Measurements from ENCODE around the gene KLHL41. TPM values are rescaled to one million over a fixed set of nuclear protein-coding genes. Genes with fewer than 3 reads are reported as not detected.
A peak's percentile ranks its signal among the peaks of the same experiment; 100 is the strongest.

The KLHL41 gene
- total RNA-seq, 4 donors from 2014 or later = 0.13 to 0.98 (median 0.73) TPM

- peak within 1 kb of the TSS; percentile 64 for H3K4me3 ChIP-seq (ENCODE audit: low read depth, poor library complexity, severe bottlenecking)
- intact Hi-C loops (cut with DNase I; ENCODE audit: low total_unique reads) = loop anchor here (5.0 kb wide), 1 partner anchor 333 kb away; no protein-coding TSS in a partner anchor
- TF ChIP-seq, protein P1, sequence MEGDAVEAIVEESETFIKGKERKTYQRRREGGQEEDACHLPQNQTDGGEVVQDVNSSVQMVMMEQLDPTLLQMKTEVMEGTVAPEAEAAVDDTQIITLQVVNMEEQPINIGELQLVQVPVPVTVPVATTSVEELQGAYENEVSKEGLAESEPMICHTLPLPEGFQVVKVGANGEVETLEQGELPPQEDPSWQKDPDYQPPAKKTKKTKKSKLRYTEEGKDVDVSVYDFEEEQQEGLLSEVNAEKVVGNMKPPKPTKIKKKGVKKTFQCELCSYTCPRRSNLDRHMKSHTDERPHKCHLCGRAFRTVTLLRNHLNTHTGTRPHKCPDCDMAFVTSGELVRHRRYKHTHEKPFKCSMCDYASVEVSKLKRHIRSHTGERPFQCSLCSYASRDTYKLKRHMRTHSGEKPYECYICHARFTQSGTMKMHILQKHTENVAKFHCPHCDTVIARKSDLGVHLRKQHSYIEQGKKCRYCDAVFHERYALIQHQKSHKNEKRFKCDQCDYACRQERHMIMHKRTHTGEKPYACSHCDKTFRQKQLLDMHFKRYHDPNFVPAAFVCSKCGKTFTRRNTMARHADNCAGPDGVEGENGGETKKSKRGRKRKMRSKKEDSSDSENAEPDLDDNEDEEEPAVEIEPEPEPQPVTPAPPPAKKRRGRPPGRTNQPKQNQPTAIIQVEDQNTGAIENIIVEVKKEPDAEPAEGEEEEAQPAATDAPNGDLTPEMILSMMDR (IDR thresholded peaks at IDR 0.05) = no peak
- TF ChIP-seq POLR2A (IDR thresholded peaks at IDR 0.05) = no peak
- WGBS, 2 donors = 0 to 1% methylated on average over 43 to 48 of the region's 71 CpGs
- peak; percentile 64 to 93 for DNase-seq (ENCODE audit: low spot score in 2 of 2)
Observed at GRCh38 chr2:169479257-169480078, 30.0 kb upstream of the KLHL41 start, which contains the start of gene BBS5. Gene BBS5 (plus strand): TSS chr2:169479494. CDS start chr2:169479554, 60 bp downstream.

DNA sequence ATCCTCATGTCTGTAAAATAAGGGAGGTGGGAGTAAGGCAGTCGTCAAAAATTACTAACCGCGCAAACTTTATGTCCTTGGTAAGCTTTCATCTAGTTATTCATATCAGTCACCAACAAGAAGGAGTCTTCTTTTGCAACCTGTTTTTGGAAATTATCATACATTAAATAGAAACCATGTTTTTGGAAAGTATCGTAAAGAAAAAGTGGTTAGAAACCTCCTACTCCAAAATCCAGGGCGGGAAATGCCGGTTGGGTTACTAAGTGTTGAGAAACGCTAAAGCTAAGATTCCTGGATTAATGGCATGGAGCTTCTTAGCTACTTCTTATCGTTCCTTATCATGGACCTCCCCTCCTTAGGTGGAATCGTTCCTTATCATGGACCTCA, 29.4 kb upstream of the KLHL41 start:
- H3K4me3 ChIP-seq (ENCODE audit: low read depth, poor library complexity, severe bottlenecking) = peak overlapping the region; percentile 64
- intact Hi-C loops (cut with DNase I; ENCODE audit: low total_unique reads) = no loop called here
- no peak for TF ChIP-seq POLR2A (IDR thresholded peaks at IDR 0.05)
- TF ChIP-seq, protein P1 (IDR thresholded peaks at IDR 0.05) = no peak
- no peak for DNase-seq (ENCODE audit: low spot score in 2 of 2)
- WGBS, 2 donors = 16 to 22% methylated on average over 9 of the region's 9 CpGs

- TF ChIP-seq, protein P1 (IDR thresholded peaks at IDR 0.05) = no peak
- no peak for TF ChIP-seq POLR2A (IDR thresholded peaks at IDR 0.05)
- no peak for DNase-seq (ENCODE audit: low spot score in 2 of 2)
- H3K4me3 ChIP-seq (ENCODE audit: low read depth, poor library complexity, severe bottlenecking) = no peak overlapping the region
- WGBS, 2 donors = 94 to 100% methylated on average over 1 of the region's 1 CpG
- intact Hi-C loops (cut with DNase I; ENCODE audit: low total_unique reads) = no loop called here
Observed at GRCh38 chr2:169485650-169486138, 23.8 kb upstream of the KLHL41 start.

DNA sequence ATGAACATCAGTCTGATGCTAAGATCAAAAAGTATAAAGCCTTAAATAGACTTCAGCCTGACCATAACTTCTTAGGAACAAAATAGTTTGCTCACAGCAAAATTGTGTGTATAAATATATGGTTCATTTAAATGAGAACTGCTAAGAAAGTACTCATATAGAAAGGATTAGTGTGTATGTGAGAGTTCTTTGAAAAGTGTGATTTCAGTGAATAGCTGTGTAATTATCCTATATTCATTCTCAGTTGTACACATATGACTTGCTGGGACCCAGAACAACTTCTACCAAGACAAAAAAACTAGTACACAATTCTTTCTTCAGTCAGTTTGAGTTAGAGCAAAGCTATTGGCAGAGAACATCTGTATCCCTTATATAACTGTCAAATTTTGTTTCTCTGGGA, 23.0 kb upstream of the KLHL41 start:
- no peak for DNase-seq (ENCODE audit: low spot score in 2 of 2)
- TF ChIP-seq POLR2A (IDR thresholded peaks at IDR 0.05) = no peak
- TF ChIP-seq, protein P1 (IDR thresholded peaks at IDR 0.05) = no peak
- H3K4me3 ChIP-seq (ENCODE audit: low read depth, poor library complexity, severe bottlenecking) = no peak overlapping the region
- intact Hi-C loops (cut with DNase I; ENCODE audit: low total_unique reads) = no loop called here

DNA sequence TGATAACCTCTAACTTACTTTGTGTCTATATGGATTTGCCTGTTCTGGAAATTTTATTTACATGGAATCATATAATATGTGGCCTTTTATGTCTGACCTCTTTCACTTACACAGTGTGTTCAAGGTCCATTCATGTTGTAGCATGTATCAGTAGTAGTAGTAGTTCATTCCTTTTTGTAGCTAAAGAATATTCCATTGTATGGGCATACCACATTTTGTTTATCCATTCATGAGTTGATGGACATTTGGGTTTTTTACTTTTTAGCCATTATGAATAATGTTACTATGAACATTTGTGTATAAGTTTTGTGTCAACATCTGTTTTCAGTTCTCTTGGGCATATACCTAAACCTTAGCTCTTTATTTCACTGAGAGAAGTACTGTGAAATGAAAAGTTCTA, 18.7 kb upstream of the KLHL41 start:
- DNase-seq (ENCODE audit: low spot score in 2 of 2) = no peak
- H3K4me3 ChIP-seq (ENCODE audit: low read depth, poor library complexity, severe bottlenecking) = no peak overlapping the region
- TF ChIP-seq, protein P1 (IDR thresholded peaks at IDR 0.05) = no peak
- TF ChIP-seq POLR2A (IDR thresholded peaks at IDR 0.05) = no peak
- intact Hi-C loops (cut with DNase I; ENCODE audit: low total_unique reads) = no loop called here
